Activated naive CD8-positive, alpha-beta T cell (primary cell): ENCODE results near the gene MYPOP.
"Not testable (repeated sequence)": the region's sequence is repeated elsewhere in the genome, so short reads cannot be mapped to it uniquely, and the experiment has no call there.

Experiments
- H3K27ac Mint-ChIP-seq: one replicate; pipeline ENCODE4 v1.8.0; 2021; ENCODE audit warnings: mixed read lengths
- H3K27me3 Mint-ChIP-seq: one replicate; pipeline ENCODE4 v1.8.0; 2021; ENCODE audit warnings: mixed read lengths
- H3K36me3 Mint-ChIP-seq: one replicate; pipeline ENCODE4 v1.8.0; 2021; ENCODE audit warnings: mixed read lengths
- H3K4me1 Mint-ChIP-seq: one replicate; pipeline ENCODE4 v1.8.0; 2021; ENCODE audit warnings: low read depth, mixed read lengths
- H3K4me3 Mint-ChIP-seq: one replicate; pipeline ENCODE4 v1.8.0; 2021; ENCODE audit warnings: mild to moderate bottlenecking, mixed read lengths
- H3K9me3 Mint-ChIP-seq: one replicate; pipeline ENCODE4 v1.8.0; 2021; ENCODE audit warnings: low read depth, mixed read lengths

MYPOP gene

GRCh38 chr19:45897261-45897812, 5.1 kb downstream of the MYPOP start:
- Mint-ChIP-seq H3K4me1 (peaks cover 14% of the 10 kb centered on the region), H3K4me3 (no peak overlapping the region), H3K27me3 (no peaks in the 10 kb centered on the region), H3K9me3 (no peaks in the 10 kb centered on the region), H3K27ac (no peak overlapping the region), H3K36me3 (peaks cover 8% of the 10 kb centered on the region)

- H3K9me3 Mint-ChIP-seq, H3K4me3 Mint-ChIP-seq, H3K27me3 Mint-ChIP-seq, H3K27ac Mint-ChIP-seq, H3K36me3 Mint-ChIP-seq: not testable (repeated sequence)
- H3K4me1 Mint-ChIP-seq: peaks cover 11% of the 10 kb centered on the region
Observed at GRCh38 chr19:45895983-45896599, 6.3 kb downstream of the MYPOP start.

- Mint-ChIP-seq H3K4me3 (no peak overlapping the region), H3K9me3 (no peaks in the 10 kb centered on the region), H3K4me1 (peaks cover 6% of the 10 kb centered on the region), H3K27me3 (no peaks in the 10 kb centered on the region), H3K36me3 (peaks cover 6% of the 10 kb centered on the region), H3K27ac (no peak overlapping the region)
Observed at GRCh38 chr19:45895519-45895972, 6.9 kb downstream of the MYPOP start.

- no peak overlapping the region for H3K4me3 Mint-ChIP-seq
- peaks cover 3% of the 10 kb centered on the region for H3K36me3 Mint-ChIP-seq
- H3K9me3 Mint-ChIP-seq: no peaks in the 10 kb centered on the region
- H3K4me1 Mint-ChIP-seq: peaks cover 2% of the 10 kb centered on the region
- H3K27me3 Mint-ChIP-seq: no peaks in the 10 kb centered on the region
- no peak overlapping the region for H3K27ac Mint-ChIP-seq
Observed at GRCh38 chr19:45890877-45891276, 11.5 kb downstream of the MYPOP start.

- H3K36me3 Mint-ChIP-seq: peaks cover 3% of the 10 kb centered on the region
- H3K27ac Mint-ChIP-seq: no peak overlapping the region
- peaks cover 4% of the 10 kb centered on the region for H3K4me1 Mint-ChIP-seq
- H3K4me3 Mint-ChIP-seq: no peak overlapping the region
- no peaks in the 10 kb centered on the region for H3K27me3 Mint-ChIP-seq
- no peaks in the 10 kb centered on the region for H3K9me3 Mint-ChIP-seq
Observed at GRCh38 chr19:45889210-45889885, 13.1 kb downstream of the MYPOP start.

GRCh38 chr19:45887200-45887710, 15.2 kb downstream of the MYPOP start:
- Mint-ChIP-seq H3K4me3 (peak overlapping the region; percentile 97), H3K9me3 (no peaks in the 10 kb centered on the region), H3K27ac (peak overlapping the region; percentile 94), H3K4me1 (peaks cover 15% of the 10 kb centered on the region), H3K27me3 (no peaks in the 10 kb centered on the region), H3K36me3 (peaks cover 6% of the 10 kb centered on the region)

- Mint-ChIP-seq H3K4me3 (peak overlapping the region; percentile 97), H3K36me3 (peaks cover 6% of the 10 kb centered on the region), H3K4me1 (peaks cover 17% of the 10 kb centered on the region), H3K27me3 (no peaks in the 10 kb centered on the region), H3K27ac (peak overlapping the region; percentile 94), H3K9me3 (no peaks in the 10 kb centered on the region)
Observed at GRCh38 chr19:45886427-45887199, 15.8 kb downstream of the MYPOP start.

GRCh38 chr19:45885556-45886426, 16.6 kb downstream of the MYPOP start, which contains the start of gene IRF2BP1:
Gene IRF2BP1, minus strand, starts transcription at chr19:45886141. Its CDS starts 367 bp downstream, at chr19:45885774.
- Mint-ChIP-seq H3K27me3 (no peaks in the 10 kb centered on the region), H3K27ac (peak within 1 kb of the TSS; percentile 94), H3K9me3 (no peaks in the 10 kb centered on the region), H3K4me1 (peaks cover 20% of the 10 kb centered on the region), H3K4me3 (peak within 1 kb of the TSS; percentile 97), H3K36me3 (peaks cover 6% of the 10 kb centered on the region)

GRCh38 chr19:45884682-45885555, 17.5 kb downstream of the MYPOP start:
- H3K4me1 Mint-ChIP-seq: peaks cover 20% of the 10 kb centered on the region
- peaks cover 3% of the 10 kb centered on the region for H3K36me3 Mint-ChIP-seq
- peak overlapping the region; percentile 53 for H3K4me3 Mint-ChIP-seq
- no peak overlapping the region for H3K27ac Mint-ChIP-seq
- no peaks in the 10 kb centered on the region for H3K9me3 Mint-ChIP-seq
- H3K27me3 Mint-ChIP-seq: no peaks in the 10 kb centered on the region

GRCh38 chr19:45883881-45884681, 18.3 kb downstream of the MYPOP start:
- Mint-ChIP-seq H3K27ac (peak overlapping the region; percentile 22), H3K4me1 (peaks cover 20% of the 10 kb centered on the region), H3K27me3 (no peaks in the 10 kb centered on the region), H3K36me3 (peaks cover 3% of the 10 kb centered on the region), H3K4me3 (peak overlapping the region; percentile 90), H3K9me3 (no peaks in the 10 kb centered on the region)

- Mint-ChIP-seq H3K4me3 (peak overlapping the region; percentile 90), H3K27me3 (peaks cover under 1% of the 10 kb centered on the region), H3K27ac (peak overlapping the region; percentile 68), H3K36me3 (peaks cover 3% of the 10 kb centered on the region), H3K9me3 (no peaks in the 10 kb centered on the region), H3K4me1 (peaks cover 20% of the 10 kb centered on the region)
Observed at GRCh38 chr19:45883586-45883880, 18.9 kb downstream of the MYPOP start.

GRCh38 chr19:45882652-45883585, 19.5 kb downstream of the MYPOP start:
- Mint-ChIP-seq H3K27me3 (peaks cover 4% of the 10 kb centered on the region), H3K4me1 (peaks cover 22% of the 10 kb centered on the region), H3K4me3 (peak overlapping the region; percentile 90)

More at GRCh38 chr19:45882652-45883585, 19.5 kb downstream of the MYPOP start:
- Mint-ChIP-seq H3K27ac (peak overlapping the region; percentile 68), H3K9me3 (no peaks in the 10 kb centered on the region), H3K36me3 (peaks cover 3% of the 10 kb centered on the region)
